ENCODE data around the gene AHNAK2. TPM values are rescaled to one million over a fixed set of nuclear protein-coding genes. Genes with fewer than 3 reads are reported as not detected.

The AHNAK2 gene
- polyA plus RNA-seq, 1 donor = 3.3 TPM

DNA sequence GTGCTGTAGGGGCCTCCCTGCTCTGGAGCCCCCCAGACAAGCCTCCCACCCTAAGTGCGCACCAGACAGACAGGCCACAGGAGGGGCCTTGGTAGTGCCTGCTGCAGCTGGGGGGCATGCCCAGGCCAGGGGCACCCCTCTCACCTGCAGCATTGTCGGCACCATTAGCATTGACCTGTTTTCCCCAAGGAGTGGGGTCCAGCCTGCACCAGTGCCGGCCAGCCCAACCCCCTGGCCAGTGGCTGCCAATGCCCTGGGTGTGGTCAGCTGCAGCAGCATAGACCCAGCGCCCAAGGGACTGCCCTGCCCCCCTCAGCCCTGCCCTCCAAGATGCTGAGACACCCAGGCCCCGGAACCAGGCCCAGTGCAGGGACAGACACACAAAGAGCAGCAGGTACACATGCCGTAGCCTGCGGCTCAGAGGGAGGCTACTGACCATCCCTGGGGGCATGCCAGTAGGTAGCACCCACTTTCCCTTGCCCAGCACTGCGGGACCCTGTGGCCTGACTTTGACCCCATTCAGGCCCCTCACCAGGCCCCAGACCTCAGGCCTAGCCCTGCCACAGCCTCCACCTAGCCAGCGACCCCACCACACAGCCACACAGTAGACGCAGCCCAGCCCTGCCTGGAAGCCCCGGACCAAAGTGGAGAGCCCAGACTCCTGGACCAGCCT lies 1.0 kb downstream of the AHNAK2 start:
- H3K9me3 ChIP-seq (ENCODE audit: control insufficient read depth, low read depth, low read length) = no peaks in the 10 kb centered on the region
- H3K4me1 ChIP-seq (ENCODE audit: control insufficient read depth, insufficient read depth, low read length) = peaks cover 39% of the 10 kb centered on the region
- H3K36me3 ChIP-seq (ENCODE audit: control insufficient read depth, insufficient read depth, low read length) = no peaks in the 10 kb centered on the region
- WGBS (ENCODE audit: insufficient coverage, low lambda C conversion rate) = no CpG with 5 or more reads among the region's 11 CpGs
- H3K27ac ChIP-seq (ENCODE audit: low read length) = no peak overlapping the region
- no peak for DNase-seq
- peak overlapping the region; percentile 16 for H3K4me3 ChIP-seq (ENCODE audit: low read length)
- peaks cover 16% of the 10 kb centered on the region for H3K27me3 ChIP-seq (ENCODE audit: control insufficient read depth, insufficient read depth, low read length)

DNA sequence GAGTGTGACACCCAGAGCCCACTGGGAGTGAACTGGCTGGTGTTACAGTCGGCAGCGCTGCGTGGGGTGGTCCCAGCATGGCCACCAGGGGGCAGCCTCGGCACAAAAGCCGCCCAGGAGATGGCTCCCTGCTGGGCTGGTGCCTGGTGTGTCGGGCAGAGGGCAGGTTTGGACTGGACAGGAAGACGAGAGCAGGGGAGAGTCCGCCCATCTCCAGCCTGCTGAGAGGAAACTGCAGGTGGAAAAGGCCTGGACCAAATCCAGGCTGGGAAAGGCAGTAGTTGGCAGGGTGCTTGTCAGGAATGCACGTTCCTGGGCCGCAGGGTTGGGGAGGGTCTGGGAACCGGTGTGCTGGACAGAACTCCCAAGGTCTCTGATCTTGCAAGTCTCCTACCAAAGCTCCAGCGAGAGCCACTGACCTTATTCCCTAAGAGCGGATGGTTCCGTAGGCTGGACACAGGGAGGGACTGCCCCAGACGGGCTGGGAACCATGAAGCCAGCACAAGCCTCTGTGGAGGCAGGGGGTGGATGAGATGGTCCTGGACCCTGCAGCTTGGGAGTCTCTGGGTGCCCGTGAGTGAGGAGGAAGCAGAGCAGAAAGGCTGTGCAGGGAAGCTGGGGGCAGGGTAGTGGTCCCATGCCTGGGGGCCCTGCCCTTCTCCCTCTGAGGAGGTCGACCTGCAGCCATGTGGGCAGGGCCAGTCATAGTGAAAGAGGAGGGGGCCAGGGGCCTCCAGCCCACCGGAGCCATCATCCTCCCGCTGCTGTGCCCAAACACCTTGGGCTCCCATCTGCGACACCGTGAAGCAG lies 1.8 kb downstream of the AHNAK2 start:
- Histone ChIP-seq H3K4me3 (ENCODE audit: low read length) (no peak overlapping the region), H3K4me1 (ENCODE audit: control insufficient read depth, insufficient read depth, low read length) (peaks cover 46% of the 10 kb centered on the region), H3K36me3 (ENCODE audit: control insufficient read depth, insufficient read depth, low read length) (no peaks in the 10 kb centered on the region), H3K27ac (ENCODE audit: low read length) (no peak overlapping the region), H3K9me3 (ENCODE audit: control insufficient read depth, low read depth, low read length) (no peaks in the 10 kb centered on the region), H3K27me3 (ENCODE audit: control insufficient read depth, insufficient read depth, low read length) (peaks cover 16% of the 10 kb centered on the region)
- WGBS (ENCODE audit: insufficient coverage, low lambda C conversion rate) = no CpG with 5 or more reads among the region's 21 CpGs
- DNase-seq = peak; percentile 65 to 69

DNA sequence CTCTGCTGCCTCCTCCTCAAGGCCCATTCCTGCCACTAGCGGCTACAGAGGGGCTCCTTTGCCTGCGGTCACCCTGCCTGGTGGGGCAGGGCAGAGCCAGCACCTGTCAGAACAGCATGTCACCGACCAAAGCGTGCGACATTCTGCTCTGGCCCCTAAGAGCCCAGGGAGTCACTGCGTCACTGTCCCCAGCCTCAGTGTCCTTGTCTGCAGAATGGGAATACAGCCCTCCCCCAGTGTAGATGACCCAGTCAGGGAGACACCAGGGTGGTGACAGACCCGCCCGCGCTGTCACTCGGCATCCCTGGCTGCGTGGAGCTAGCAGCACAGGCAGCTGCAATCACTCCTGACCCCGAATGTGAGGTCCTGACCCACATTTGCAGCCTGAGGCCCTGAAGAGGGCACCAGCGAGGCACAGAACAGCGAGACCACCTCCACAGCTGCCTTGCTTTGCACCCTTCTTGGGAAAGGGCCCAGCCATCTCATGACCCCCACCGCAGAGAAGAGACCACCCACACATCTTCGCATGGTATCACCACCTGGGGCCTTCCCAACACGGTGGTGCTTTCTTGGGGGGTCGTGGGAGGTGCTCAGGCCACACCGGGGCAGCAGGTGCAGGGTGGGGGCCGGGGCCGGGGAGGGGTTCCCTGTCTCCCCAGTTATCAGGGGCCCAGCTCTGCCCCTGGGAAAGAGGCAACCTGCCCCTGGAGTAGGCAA lies 2.5 kb downstream of the AHNAK2 start:
- peaks cover 16% of the 10 kb centered on the region for H3K27me3 ChIP-seq (ENCODE audit: control insufficient read depth, insufficient read depth, low read length)

DNA sequence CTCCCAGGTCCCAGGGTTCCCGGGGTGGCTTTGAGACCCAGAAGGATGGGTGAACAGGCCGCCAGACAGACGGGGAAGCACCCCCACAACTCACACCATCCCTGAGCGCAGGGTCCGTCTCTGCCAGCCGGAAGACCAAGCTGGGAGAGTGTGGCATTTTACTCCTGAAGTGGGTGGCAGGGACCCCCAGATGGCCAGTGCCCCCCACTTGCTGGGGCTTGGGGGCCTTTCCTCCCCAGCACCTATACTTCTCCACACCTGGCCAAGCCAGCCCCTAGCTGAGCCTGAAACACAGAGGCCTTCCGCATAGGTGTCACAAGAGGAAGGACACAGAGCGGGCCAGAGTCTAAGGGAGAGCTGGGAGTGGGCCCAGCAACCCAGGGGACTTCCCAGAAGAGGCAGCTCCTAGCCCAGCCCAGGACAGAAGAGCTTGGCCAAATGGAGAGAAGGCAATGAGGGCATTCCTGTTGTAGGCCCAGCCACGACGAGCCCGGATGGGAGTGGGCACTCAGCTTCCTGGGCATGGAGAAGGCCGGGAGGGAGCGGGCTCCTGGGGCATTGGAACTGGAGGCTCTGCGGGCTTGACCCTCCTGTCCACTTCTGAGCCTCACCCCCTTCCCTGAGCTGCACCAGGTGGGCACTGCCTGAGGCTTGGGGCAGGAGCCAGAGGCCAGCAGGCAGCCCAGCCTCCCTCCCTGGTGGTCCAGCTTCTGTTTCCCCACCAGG lies 3.3 kb downstream of the AHNAK2 start:
- no CpG with 5 or more reads among the region's 14 CpGs for WGBS (ENCODE audit: insufficient coverage, low lambda C conversion rate)
- peaks cover 46% of the 10 kb centered on the region for H3K4me1 ChIP-seq (ENCODE audit: control insufficient read depth, insufficient read depth, low read length)
- H3K27me3 ChIP-seq (ENCODE audit: control insufficient read depth, insufficient read depth, low read length) = peaks cover 16% of the 10 kb centered on the region
- H3K27ac ChIP-seq (ENCODE audit: low read length) = no peak overlapping the region
- no peak for DNase-seq
- H3K36me3 ChIP-seq (ENCODE audit: control insufficient read depth, insufficient read depth, low read length) = no peaks in the 10 kb centered on the region
- H3K9me3 ChIP-seq (ENCODE audit: control insufficient read depth, low read depth, low read length) = no peaks in the 10 kb centered on the region
- H3K4me3 ChIP-seq (ENCODE audit: low read length) = no peak overlapping the region

More for the DNA sequence above, 2.5 kb downstream of the AHNAK2 start:
- H3K27ac ChIP-seq (ENCODE audit: low read length) = no peak overlapping the region
- no peaks in the 10 kb centered on the region for H3K36me3 ChIP-seq (ENCODE audit: control insufficient read depth, insufficient read depth, low read length)
- no peak overlapping the region for H3K4me3 ChIP-seq (ENCODE audit: low read length)
- peaks cover 46% of the 10 kb centered on the region for H3K4me1 ChIP-seq (ENCODE audit: control insufficient read depth, insufficient read depth, low read length)
- no CpG with 5 or more reads among the region's 21 CpGs for WGBS (ENCODE audit: insufficient coverage, low lambda C conversion rate)
- DNase-seq = no peak
- H3K9me3 ChIP-seq (ENCODE audit: control insufficient read depth, low read depth, low read length) = no peaks in the 10 kb centered on the region

DNA sequence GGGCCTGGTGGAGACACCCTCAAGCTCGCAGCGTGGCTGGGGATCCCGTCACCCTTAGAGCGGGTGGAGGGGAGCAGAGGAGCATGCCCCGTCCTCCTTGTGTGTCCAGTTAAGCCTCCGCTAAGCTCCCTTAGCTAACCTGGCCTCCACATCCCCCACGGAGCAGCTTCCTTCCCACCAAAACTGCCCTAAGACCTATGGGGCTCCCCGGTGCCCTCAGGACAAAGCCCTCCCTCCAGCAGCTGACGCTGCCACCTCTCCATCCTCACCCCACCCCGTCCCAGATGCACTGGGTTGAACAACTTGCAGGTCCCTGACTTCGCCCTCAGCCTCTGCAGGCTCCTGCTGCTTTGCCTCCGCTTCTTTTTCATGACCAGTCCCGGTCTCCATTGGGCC lies 4.0 kb downstream of the AHNAK2 start:
- no peak for DNase-seq
- Histone ChIP-seq H3K27me3 (ENCODE audit: control insufficient read depth, insufficient read depth, low read length) (peaks cover 16% of the 10 kb centered on the region), H3K9me3 (ENCODE audit: control insufficient read depth, low read depth, low read length) (no peaks in the 10 kb centered on the region), H3K4me1 (ENCODE audit: control insufficient read depth, insufficient read depth, low read length) (peaks cover 46% of the 10 kb centered on the region), H3K36me3 (ENCODE audit: control insufficient read depth, insufficient read depth, low read length) (no peaks in the 10 kb centered on the region), H3K27ac (ENCODE audit: low read length) (no peak overlapping the region), H3K4me3 (ENCODE audit: low read length) (no peak overlapping the region)
- no CpG with 5 or more reads among the region's 13 CpGs for WGBS (ENCODE audit: insufficient coverage, low lambda C conversion rate)

DNA sequence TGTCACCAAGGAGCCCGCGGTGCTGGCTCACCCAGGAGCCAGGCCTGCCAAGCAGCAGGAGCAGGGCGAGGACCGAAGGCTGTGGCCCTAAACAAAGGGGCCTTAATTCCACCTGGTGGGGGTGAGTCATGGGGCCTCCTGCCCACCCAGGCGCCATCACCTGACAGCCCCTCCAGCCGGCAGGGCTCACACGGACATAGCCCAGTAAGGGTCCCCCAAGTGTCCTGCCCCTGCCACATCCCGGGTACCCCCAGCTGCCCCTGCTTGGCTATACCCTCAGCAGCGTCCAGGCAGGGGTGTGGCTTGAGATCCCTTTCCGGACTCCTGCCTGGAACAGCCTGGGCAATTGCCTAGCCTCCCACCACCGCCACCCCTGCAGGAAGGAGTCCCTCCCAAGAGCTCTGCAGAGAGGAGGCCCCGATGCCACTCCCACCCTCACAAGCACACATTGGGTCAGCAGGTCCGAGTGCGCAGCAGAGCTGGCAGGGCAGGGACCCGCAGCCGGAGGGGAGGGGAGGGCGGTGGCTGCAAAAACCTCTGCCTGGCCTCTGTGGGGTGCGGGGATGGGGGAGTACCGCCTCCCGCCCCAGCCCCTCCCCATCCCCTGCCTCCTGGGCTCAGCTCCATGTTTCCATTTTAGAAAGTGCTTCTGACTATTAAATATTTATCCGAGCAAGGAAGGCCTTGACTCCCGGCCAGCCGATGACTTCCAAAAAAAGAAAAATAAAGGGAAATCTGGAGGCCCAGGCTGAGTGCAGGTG lies 4.6 kb downstream of the AHNAK2 start:
- peak overlapping the region; percentile 45 for H3K27ac ChIP-seq (ENCODE audit: low read length)
- H3K27me3 ChIP-seq (ENCODE audit: control insufficient read depth, insufficient read depth, low read length) = peaks cover 16% of the 10 kb centered on the region
- H3K4me1 ChIP-seq (ENCODE audit: control insufficient read depth, insufficient read depth, low read length) = peaks cover 49% of the 10 kb centered on the region
- no peaks in the 10 kb centered on the region for H3K9me3 ChIP-seq (ENCODE audit: control insufficient read depth, low read depth, low read length)
- no peak overlapping the region for H3K4me3 ChIP-seq (ENCODE audit: low read length)
- DNase-seq = peak; percentile 59 to 63
- no peaks in the 10 kb centered on the region for H3K36me3 ChIP-seq (ENCODE audit: control insufficient read depth, insufficient read depth, low read length)
- WGBS (ENCODE audit: insufficient coverage, low lambda C conversion rate) = no CpG with 5 or more reads among the region's 23 CpGs

DNA sequence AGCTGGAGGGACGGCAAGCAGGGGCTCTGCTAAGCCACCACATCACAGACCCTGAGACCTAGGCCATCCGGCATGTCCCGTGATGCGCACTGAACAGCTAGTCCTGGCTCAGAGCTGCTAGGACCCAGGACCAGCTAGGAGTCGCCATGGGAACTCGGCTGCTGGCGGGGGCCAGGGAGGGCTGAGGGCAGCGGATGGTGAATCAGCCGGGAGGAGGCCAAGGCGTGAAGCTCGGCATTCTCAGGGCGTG lies 5.1 kb downstream of the AHNAK2 start:
- H3K4me3 ChIP-seq (ENCODE audit: low read length) = no peak overlapping the region
- H3K4me1 ChIP-seq (ENCODE audit: control insufficient read depth, insufficient read depth, low read length) = peaks cover 54% of the 10 kb centered on the region
- no peak for DNase-seq
- WGBS (ENCODE audit: insufficient coverage, low lambda C conversion rate) = no CpG with 5 or more reads among the region's 12 CpGs
- no peaks in the 10 kb centered on the region for H3K36me3 ChIP-seq (ENCODE audit: control insufficient read depth, insufficient read depth, low read length)
- peaks cover 20% of the 10 kb centered on the region for H3K27me3 ChIP-seq (ENCODE audit: control insufficient read depth, insufficient read depth, low read length)
- peak overlapping the region; percentile 45 for H3K27ac ChIP-seq (ENCODE audit: low read length)
- H3K9me3 ChIP-seq (ENCODE audit: control insufficient read depth, low read depth, low read length) = no peaks in the 10 kb centered on the region

DNA sequence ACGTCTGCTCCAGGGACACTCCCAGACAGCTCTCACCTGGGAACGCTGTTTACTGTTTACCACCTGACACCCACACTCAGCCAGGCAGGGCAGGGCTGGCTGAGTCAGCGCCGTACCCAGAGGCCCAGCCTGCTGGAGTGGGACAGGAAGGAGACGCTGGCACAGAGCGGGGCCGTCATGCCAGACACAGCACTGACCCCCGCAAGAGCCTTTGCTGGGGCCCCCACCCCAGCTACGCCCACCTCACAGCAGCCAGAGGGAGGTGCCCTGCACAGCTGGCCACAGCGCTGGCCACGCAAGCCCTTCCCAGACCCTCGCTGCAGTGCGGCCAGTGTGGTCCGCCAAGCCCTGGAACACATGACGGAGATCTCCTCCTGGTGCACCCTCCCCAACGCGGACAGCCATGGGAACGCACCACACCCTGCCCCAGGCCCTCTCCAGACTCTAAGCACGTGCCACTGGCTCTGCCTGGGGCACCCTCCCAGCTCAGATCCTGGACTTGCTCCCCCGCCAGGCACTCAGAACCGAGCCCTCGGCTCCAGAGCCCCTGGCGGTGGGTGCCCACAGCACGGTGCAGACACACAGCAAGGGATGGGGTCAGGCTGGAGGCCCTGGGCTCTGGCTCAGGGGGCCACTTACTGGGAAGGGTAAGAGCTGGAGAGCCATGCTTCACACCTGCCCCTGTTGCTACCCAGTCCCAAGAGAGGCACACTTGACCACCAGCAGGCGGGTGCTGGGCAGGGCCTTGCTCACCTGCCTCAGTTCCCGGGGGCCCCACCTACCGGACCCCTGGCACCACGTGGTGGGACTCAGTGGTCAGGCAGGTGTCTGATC lies 5.7 kb downstream of the AHNAK2 start:
- no peaks in the 10 kb centered on the region for H3K9me3 ChIP-seq (ENCODE audit: control insufficient read depth, low read depth, low read length)
- peak overlapping the region; percentile 45 for H3K27ac ChIP-seq (ENCODE audit: low read length)
- WGBS (ENCODE audit: insufficient coverage, low lambda C conversion rate) = no CpG with 5 or more reads among the region's 28 CpGs
- no peak overlapping the region for H3K4me3 ChIP-seq (ENCODE audit: low read length)
- peaks cover 23% of the 10 kb centered on the region for H3K27me3 ChIP-seq (ENCODE audit: control insufficient read depth, insufficient read depth, low read length)
- H3K4me1 ChIP-seq (ENCODE audit: control insufficient read depth, insufficient read depth, low read length) = peaks cover 56% of the 10 kb centered on the region
- H3K36me3 ChIP-seq (ENCODE audit: control insufficient read depth, insufficient read depth, low read length) = no peaks in the 10 kb centered on the region
- peak; percentile 79 to 83 for DNase-seq

DNA sequence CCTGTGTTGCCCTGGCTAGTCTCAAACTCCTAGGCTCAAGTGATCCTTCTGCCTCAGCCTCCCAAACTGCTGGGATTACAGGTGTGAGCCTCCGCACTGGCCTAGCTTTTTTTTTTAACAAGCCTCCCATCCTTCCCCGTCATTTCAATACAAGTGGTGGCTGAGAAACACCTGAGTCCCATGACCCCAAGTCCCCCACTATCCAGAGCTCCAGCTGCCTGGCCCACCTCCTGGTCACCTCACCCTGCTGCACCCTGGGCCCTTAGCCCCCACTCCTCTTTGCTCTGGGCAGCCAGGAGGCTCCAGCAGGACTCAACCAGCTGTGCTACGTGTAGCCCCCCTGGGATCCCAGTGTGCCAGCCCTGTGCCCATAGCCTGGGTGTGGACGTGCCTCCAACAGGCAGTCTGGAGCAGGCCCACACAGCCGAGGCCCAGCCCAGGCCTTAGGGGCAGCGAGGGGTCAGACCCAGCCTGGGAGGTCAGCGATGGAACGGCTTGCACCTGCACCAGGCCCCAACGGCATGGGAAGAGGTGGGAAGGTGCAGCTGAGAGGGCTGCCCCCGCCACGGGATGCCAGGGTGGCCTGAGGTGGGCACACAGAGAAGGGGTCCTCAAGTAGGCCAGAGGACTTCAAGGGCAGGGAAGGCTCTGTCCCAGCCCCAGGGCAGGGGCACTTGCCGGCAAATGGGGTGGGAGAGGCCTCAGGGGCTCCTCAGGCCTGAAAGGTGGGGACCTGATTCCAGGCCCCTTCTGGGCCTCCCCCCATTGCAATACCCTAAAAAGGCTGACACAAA lies 6.5 kb downstream of the AHNAK2 start:
- DNase-seq = no peak
- Histone ChIP-seq H3K4me1 (ENCODE audit: control insufficient read depth, insufficient read depth, low read length) (peaks cover 55% of the 10 kb centered on the region), H3K27ac (ENCODE audit: low read length) (no peak overlapping the region), H3K9me3 (ENCODE audit: control insufficient read depth, low read depth, low read length) (peaks cover 4% of the 10 kb centered on the region), H3K27me3 (ENCODE audit: control insufficient read depth, insufficient read depth, low read length) (peaks cover 23% of the 10 kb centered on the region), H3K36me3 (ENCODE audit: control insufficient read depth, insufficient read depth, low read length) (no peaks in the 10 kb centered on the region), H3K4me3 (ENCODE audit: low read length) (no peak overlapping the region)
- no CpG with 5 or more reads among the region's 12 CpGs for WGBS (ENCODE audit: insufficient coverage, low lambda C conversion rate)
